ENCODE measurements around the gene FGF14. TPM values are rescaled to one million over a fixed set of nuclear protein-coding genes. Genes with fewer than 3 reads are reported as not detected.

Gene FGF14
- total and polyA plus RNA-seq, 9 donors: 0.06 to 4.8 (median 0.60) TPM; not detected in 2

- no peaks in the 10 kb centered on the region for H3K36me3 ChIP-seq
- no peaks in the 10 kb centered on the region for H3K4me1 ChIP-seq (ENCODE audit: insufficient read depth)
- WGBS, 3 donors: 60 to 66% (median 65%) methylated on average over 2 of the region's 2 CpGs
- no peak overlapping the region for H3K4me3 ChIP-seq
- intact Hi-C loops (cut with DNase I): no loop called here
- no peak for TF ChIP-seq CTCF (IDR thresholded peaks at IDR 0.05)
- TF ChIP-seq POLR2A (IDR thresholded peaks at IDR 0.05): no peak
- no peak for TF ChIP-seq EP300 (IDR thresholded peaks at IDR 0.05)
- DNase-seq: no peak
- no peaks in the 10 kb centered on the region for H3K27me3 ChIP-seq
- no peaks in the 10 kb centered on the region for H3K9me3 ChIP-seq
- no peak overlapping the region for H3K27ac ChIP-seq
Observed at GRCh38 chr13:102169471-102170015, 232.3 kb downstream of the FGF14 start.

GRCh38 chr13:102152790-102153189 is 249.1 kb downstream of the FGF14 start:
- Histone ChIP-seq H3K4me3 (no peak overlapping the region), H3K9me3 (no peaks in the 10 kb centered on the region), H3K27ac (no peak overlapping the region), H3K36me3 (no peaks in the 10 kb centered on the region), H3K27me3 (no peaks in the 10 kb centered on the region), H3K4me1 (ENCODE audit: insufficient read depth) (no peaks in the 10 kb centered on the region)
- no peak for DNase-seq
- no peak for TF ChIP-seq CTCF (IDR thresholded peaks at IDR 0.05)
- intact Hi-C loops (cut with DNase I): no loop called here
- WGBS, 3 donors: 67 to 79% (median 72%) methylated on average over 5 of the region's 5 CpGs

GRCh38 chr13:102147353-102147752 is 254.5 kb downstream of the FGF14 start:
- H3K27me3 ChIP-seq: no peaks in the 10 kb centered on the region
- no peak for TF ChIP-seq EP300 (IDR thresholded peaks at IDR 0.05)
- TF ChIP-seq CTCF (IDR thresholded peaks at IDR 0.05): no peak
- TF ChIP-seq POLR2A (IDR thresholded peaks at IDR 0.05): no peak
- intact Hi-C loops (cut with DNase I): no loop called here
- no peaks in the 10 kb centered on the region for H3K9me3 ChIP-seq
- no peaks in the 10 kb centered on the region for H3K4me1 ChIP-seq (ENCODE audit: insufficient read depth)
- no peak for DNase-seq
- H3K36me3 ChIP-seq: no peaks in the 10 kb centered on the region
- no peak overlapping the region for H3K4me3 ChIP-seq
- H3K27ac ChIP-seq: no peak overlapping the region

GRCh38 chr13:102145750-102146149 is 256.1 kb downstream of the FGF14 start:
- Histone ChIP-seq H3K4me1 (ENCODE audit: insufficient read depth) (no peaks in the 10 kb centered on the region), H3K4me3 (no peak overlapping the region), H3K36me3 (no peaks in the 10 kb centered on the region), H3K27me3 (no peaks in the 10 kb centered on the region), H3K27ac (no peak overlapping the region), H3K9me3 (no peaks in the 10 kb centered on the region)
- no peak for DNase-seq
- intact Hi-C loops (cut with DNase I): no loop called here
- TF ChIP-seq CTCF (IDR thresholded peaks at IDR 0.05) (no peak), EP300 (IDR thresholded peaks at IDR 0.05) (no peak), POLR2A (IDR thresholded peaks at IDR 0.05) (no peak)

- Histone ChIP-seq H3K4me3 (no peak overlapping the region), H3K4me1 (ENCODE audit: insufficient read depth) (no peaks in the 10 kb centered on the region), H3K36me3 (no peaks in the 10 kb centered on the region), H3K27me3 (no peaks in the 10 kb centered on the region), H3K27ac (no peak overlapping the region), H3K9me3 (no peaks in the 10 kb centered on the region)
- no peak for TF ChIP-seq POLR2A (IDR thresholded peaks at IDR 0.05)
- no peak for TF ChIP-seq CTCF (IDR thresholded peaks at IDR 0.05)
- TF ChIP-seq EP300 (IDR thresholded peaks at IDR 0.05): no peak
- intact Hi-C loops (cut with DNase I): no loop called here
- 75 to 85% (median 77%) methylated on average over 1 of the region's 1 CpG for WGBS, 3 donors
- no peak for DNase-seq
Observed at GRCh38 chr13:102142473-102142826, 259.4 kb downstream of the FGF14 start.
